GM19455 (cell line): ENCODE measurements around the gene BBC3.

ENCODE experiments used
- ATAC-seq: cut with Tn5 transposase; IDR thresholded peaks from one replicate; pipeline ENCODE4 v1.9.1; 2021; ENCODE audit not compliant: unreplicated experiment

BBC3 gene

GRCh38 chr19:47231215-47232054 lies 436 bp upstream of the BBC3 start:
- ATAC-seq, result peak; percentile 31

- ATAC-seq, result peak; percentile 18
These were observed 712 bp downstream of the BBC3 start for GRCh38 chr19:47230054-47230920.

- no peak for ATAC-seq
These were observed 1.3 kb downstream of the BBC3 start for GRCh38 chr19:47229676-47230053.

GRCh38 chr19:47228937-47229675 lies 1.9 kb downstream of the BBC3 start:
- ATAC-seq, result no peak

- no peak for ATAC-seq
These were observed 2.6 kb downstream of the BBC3 start for GRCh38 chr19:47228168-47228936.

- no peak for ATAC-seq
These were observed 3.4 kb downstream of the BBC3 start for GRCh38 chr19:47227352-47228167.

- no peak for ATAC-seq
These were observed 4.3 kb downstream of the BBC3 start for GRCh38 chr19:47226426-47227351.

- ATAC-seq, result no peak
These were observed 5.1 kb downstream of the BBC3 start for GRCh38 chr19:47225746-47226425.

- ATAC-seq, result no peak
These were observed 9.1 kb downstream of the BBC3 start for GRCh38 chr19:47221890-47222289.

GRCh38 chr19:47221080-47221841 lies 9.7 kb downstream of the BBC3 start:
- ATAC-seq, result no peak

- no peak for ATAC-seq
These were observed 15.4 kb downstream of the BBC3 start for GRCh38 chr19:47215581-47215980.

- no peak for ATAC-seq
These were observed 20.2 kb downstream of the BBC3 start for GRCh38 chr19:47210689-47211316.

- ATAC-seq, result no peak
These were observed 20.9 kb downstream of the BBC3 start for GRCh38 chr19:47210180-47210490.

- no peak for ATAC-seq
These were observed 21.4 kb downstream of the BBC3 start for GRCh38 chr19:47209319-47210179.

GRCh38 chr19:47203254-47203653 lies 27.7 kb downstream of the BBC3 start:
- ATAC-seq, result no peak

- ATAC-seq, result no peak
These were observed 30.5 kb downstream of the BBC3 start for GRCh38 chr19:47200530-47200929.
